IMR-90 (cell line): ENCODE results near the gene SAFB2. TPM values are rescaled to one million over a fixed set of nuclear protein-coding genes. Genes with fewer than 3 reads are reported as not detected.
A peak's percentile ranks its signal among the peaks of the same experiment; 100 is the strongest.

ENCODE experiments used
- ATAC-seq: fragments of 200-7000 bp; cut with Tn5 transposase; 2 replicates; pipeline ENCODE4 v1.9.1; 2020; ENCODE audit warnings: low read depth, mild to moderate bottlenecking, moderate library complexity
- BruUV-seq: library from RNA; stranded (reverse); fragments of 400-500 nt; replicated peaks from 2 replicates; lab custom pipeline; 2021; lab: Mats Ljungman, UMichigan
- CTCF ChIA-PET: fragments of 300-600 bp; formaldehyde crosslinking; extraction: SDS; loops from one replicate; lab custom pipeline; 2021; ENCODE audit warnings: antibody characterized with exemption; lab: Yijun Ruan, JAX
- POLR2A ChIA-PET: fragments of 300-600 bp; sonication (Branson Sonifier 250); formaldehyde crosslinking; loops from one replicate; lab custom pipeline; 2022; ENCODE audit warnings: antibody characterized with exemption; ENCODE audit not compliant: unreplicated experiment; lab: Charles Lee
- DNase-seq: peaks from one replicate; pipeline ENCODE4 v3.0.0; 2013
- H2AFZ ChIP-seq: replicated peaks from 2 replicates; pipeline ENCODE3; 2013; ENCODE audit warnings: low read length, mild to moderate bottlenecking; ENCODE audit not compliant: poor library complexity
- H2AK5ac ChIP-seq: 2 replicates; pipeline ENCODE4 v1.6.1; 2013; ENCODE audit warnings: low read depth, low read length, inconsistent platforms
- H2AK9ac ChIP-seq: replicated peaks from 2 replicates; pipeline ENCODE3; 2013; ENCODE audit warnings: mild to moderate bottlenecking, low read depth, low read length, moderate library complexity; ENCODE audit not compliant: poor library complexity
- H2BK120ac ChIP-seq: 2 replicates; pipeline ENCODE4 v1.6.1; 2013; ENCODE audit warnings: low read depth, low read length, inconsistent platforms
- H2BK15ac ChIP-seq: 3 replicates; pipeline ENCODE4 v1.6.1; 2013; ENCODE audit warnings: low read depth, low read length, inconsistent platforms
- H2BK20ac ChIP-seq: 2 replicates; pipeline ENCODE4 v1.6.1; 2013; ENCODE audit warnings: low read depth, mild to moderate bottlenecking, inconsistent platforms, low read length, moderate library complexity
- H2BK5ac ChIP-seq: 2 replicates; pipeline ENCODE4 v1.6.1; 2013; ENCODE audit warnings: mild to moderate bottlenecking, low read depth, low read length, inconsistent platforms; ENCODE audit not compliant: poor library complexity, severe bottlenecking
- H3K14ac ChIP-seq: replicated peaks from 2 replicates; pipeline ENCODE4 v1.6.1; 2013; ENCODE audit warnings: low read depth, low read length, inconsistent platforms
- H3K18ac ChIP-seq: 2 replicates; pipeline ENCODE4 v1.6.1; 2013; ENCODE audit warnings: low read depth, low read length, control low read depth
- H3K23ac ChIP-seq: 2 replicates; pipeline ENCODE4 v1.6.1; 2013; ENCODE audit warnings: low read depth, low read length, inconsistent platforms
- H3K27ac ChIP-seq: 2 replicates; pipeline ENCODE4 v1.5.1; 2013; ENCODE audit warnings: mild to moderate bottlenecking, control low read depth, low read length; ENCODE audit not compliant: insufficient read depth
- H3K27me3 ChIP-seq: 2 replicates; pipeline ENCODE4 v1.6.1; 2013; ENCODE audit warnings: low read length; ENCODE audit not compliant: control insufficient read depth, insufficient read depth
- H3K36me3 ChIP-seq: 2 replicates; pipeline ENCODE4 v1.6.1; 2013; ENCODE audit warnings: low read length, mixed read lengths; ENCODE audit not compliant: control insufficient read depth, insufficient read depth
- H3K4ac ChIP-seq: 2 replicates; pipeline ENCODE4 v1.6.1; 2013; ENCODE audit warnings: low read depth, low read length, inconsistent platforms
- H3K4me1 ChIP-seq: 2 replicates; pipeline ENCODE4 v1.6.1; 2013; ENCODE audit warnings: low read length, mixed read lengths; ENCODE audit not compliant: control insufficient read depth, insufficient read depth
- H3K4me2 ChIP-seq: 2 replicates; pipeline ENCODE4 v1.6.1; 2013; ENCODE audit warnings: low read depth, mild to moderate bottlenecking, control low read depth, low read length, moderate library complexity
- H3K4me3 ChIP-seq: 2 replicates; pipeline ENCODE4 v1.5.1; 2013; ENCODE audit warnings: low read depth, mild to moderate bottlenecking, control low read depth, low read length, moderate library complexity; ENCODE audit not compliant: insufficient read depth
- H3K56ac ChIP-seq: 2 replicates; pipeline ENCODE4 v1.6.1; 2013; ENCODE audit warnings: low read length, inconsistent platforms; ENCODE audit not compliant: insufficient read depth; ENCODE audit errors: extremely low read depth
- H3K79me1 ChIP-seq, 2 experiments: 2 replicates each; pipeline ENCODE4 v1.6.1; 2013; ENCODE audit warnings: low read length in 2 of 2, inconsistent platforms in 1 of 2, low read depth in 1 of 2
- H3K9ac ChIP-seq: 2 replicates; pipeline ENCODE4 v1.6.1; 2013; ENCODE audit warnings: low read depth, low read length, control low read depth
- H3K9me1 ChIP-seq: 2 replicates; pipeline ENCODE4 v1.6.1; 2013; ENCODE audit warnings: low read length, inconsistent platforms; ENCODE audit not compliant: insufficient read depth
- H3K9me3 ChIP-seq: 2 replicates; pipeline ENCODE4 v1.6.1; 2013; ENCODE audit warnings: low read length; ENCODE audit not compliant: control insufficient read depth, insufficient read depth
- H4K20me1 ChIP-seq: 2 replicates; pipeline ENCODE4 v1.6.1; 2013; ENCODE audit warnings: low read length, inconsistent platforms; ENCODE audit not compliant: insufficient read depth
- H4K5ac ChIP-seq: 2 replicates; pipeline ENCODE4 v1.6.1; 2013; ENCODE audit warnings: mild to moderate bottlenecking, low read depth, low read length, control low read depth
- H4K8ac ChIP-seq, 2 experiments: 2 replicates each; pipeline ENCODE4 v1.6.1; 2013; ENCODE audit warnings: low read depth in 2 of 2, low read length in 2 of 2, control low read depth in 1 of 2, inconsistent platforms in 1 of 2
- H4K91ac ChIP-seq: 2 replicates; pipeline ENCODE4 v1.6.1; 2013; ENCODE audit warnings: low read depth, low read length, inconsistent platforms; ENCODE audit not compliant: insufficient read depth
- BHLHE40 ChIP-seq: fragments of 150-350 bp; IDR thresholded peaks from 2 replicates; pipeline ENCODE4 v1.6.1; 2016; ENCODE audit warnings: mild to moderate bottlenecking, low read depth, low read length
- CEBPB ChIP-seq: IDR thresholded peaks from 2 replicates; pipeline ENCODE4 v1.6.1; 2012; ENCODE audit warnings: low read depth, low read length, improper control_type of control experiment
- CHD1 ChIP-seq: IDR thresholded peaks from 2 replicates; pipeline ENCODE4 v1.6.1; 2012; ENCODE audit warnings: low read depth, low read length, improper control_type of control experiment
- FOS ChIP-seq: fragments of 150-350 bp; IDR thresholded peaks from 2 replicates; pipeline ENCODE4 v1.6.1; 2016; ENCODE audit warnings: low read depth, low read length
- MAFK ChIP-seq: IDR thresholded peaks from 2 replicates; pipeline ENCODE4 v1.6.1; 2012; ENCODE audit warnings: low read depth, low read length, improper control_type of control experiment
- MAZ ChIP-seq: IDR thresholded peaks from 2 replicates; pipeline ENCODE4 v1.6.1; 2012; ENCODE audit warnings: low read depth, mild to moderate bottlenecking, low read length, improper control_type of control experiment, moderate library complexity, borderline replicate concordance
- MXI1 ChIP-seq: IDR thresholded peaks from 2 replicates; pipeline ENCODE4 v1.6.1; 2012; ENCODE audit warnings: low read depth, mild to moderate bottlenecking, low read length, moderate library complexity, borderline replicate concordance
- NFE2L2 ChIP-seq: fragments of 150-350 bp; IDR thresholded peaks from 2 replicates; pipeline ENCODE4 v1.6.1; 2016; ENCODE audit warnings: low read depth, mild to moderate bottlenecking, low read length
- POLR2A ChIP-seq: IDR thresholded peaks from 2 replicates; pipeline ENCODE4 v1.6.1; 2012; ENCODE audit warnings: mild to moderate bottlenecking, low read depth, low read length
- RAD21 ChIP-seq: IDR thresholded peaks from 2 replicates; pipeline ENCODE4 v1.6.1; 2012; ENCODE audit warnings: low read length, improper control_type of control experiment
- RCOR1 ChIP-seq: IDR thresholded peaks from 2 replicates; pipeline ENCODE4 v1.6.1; 2012; ENCODE audit warnings: mild to moderate bottlenecking, low read length, improper control_type of control experiment; ENCODE audit not compliant: insufficient replicate concordance
- RFX5 ChIP-seq: IDR thresholded peaks from 2 replicates; pipeline ENCODE4 v1.8.0; 2012; ENCODE audit warnings: low read depth, mild to moderate bottlenecking, low read length, moderate library complexity
- SMC3 ChIP-seq: fragments of 150-350 bp; IDR thresholded peaks from 2 replicates; pipeline ENCODE4 v1.6.1; 2016; ENCODE audit warnings: low read depth, mild to moderate bottlenecking, antibody characterized with exemption, low read length, moderate library complexity
- WGBS, 2 experiments: methylation state at CpG; one replicate each; pipeline versions ENCODE4 v1.1.5 to v1.1.7; 2013; ENCODE audit warnings: missing lambda C conversion rate in 2 of 2; ENCODE audit not compliant: insufficient read length in 1 of 2; ENCODE audit errors: extremely low coverage in 2 of 2; 5-methylcytosine and 5-hydroxymethylcytosine counted together
- dilution Hi-C: fragments of 300-500 bp; cut with HindIII; formaldehyde crosslinking; loops from one replicate; pipeline ENCODE4 v1.14.3; 2018; ENCODE audit warnings: low sequenced_read_pairs; ENCODE audit not compliant: unreplicated experiment
- in situ Hi-C: fragments of 300-500 bp; cut with MboI; formaldehyde crosslinking; loops from 3 replicates; pipeline ENCODE4 v1.14.3; 2019; ENCODE audit warnings: low sequenced_read_pairs, inconsistent platforms, mixed read lengths
- intact Hi-C: fragments of 100-400 bp; cut with micrococcal nuclease; formaldehyde crosslinking; loops from 2 replicates; pipeline ENCODE4 v1.10.0; 2022
- polyA plus RNA-seq, 3 experiments: library from polyadenylated mRNA; depleted of rRNA; stranded (reverse); fragments of >200 nt; gene quantifications; 2 replicates each; pipeline ENCODE4 v1.2.3, GENCODE V29; 2012; ENCODE audit warnings: low replicate concordance in 1 of 3
- total RNA-seq: library from RNA; depleted of rRNA; stranded (reverse); fragments of >200 nt; gene quantifications from 2 replicates; pipeline ENCODE4 v1.2.3, GENCODE V29; 2012
- TF ChIP-seq, protein P1 (sequence below): conservative IDR thresholded peaks from 2 replicates; pipeline ENCODE4 v1.5.1; 2012; ENCODE audit warnings: mild to moderate bottlenecking, low read depth, low read length, improper control_type of control experiment
- TF ChIP-seq, protein P2 (sequence below): fragments of 150-350 bp; IDR thresholded peaks from 2 replicates; pipeline ENCODE4 v1.6.1; 2017; ENCODE audit warnings: mild to moderate bottlenecking, antibody characterized with exemption, low read length, low read depth
- TF ChIP-seq, protein P3 (sequence below): fragments of 150-350 bp; IDR thresholded peaks from 2 replicates; pipeline ENCODE4 v1.6.1; 2016; ENCODE audit warnings: low read depth, mild to moderate bottlenecking, low read length, moderate library complexity, borderline replicate concordance

SAFB2 gene
- total and polyA plus RNA-seq, 2 of the 4 experiments (the other 2 are of a cell fraction) = 11.8 to 26.2 TPM

GRCh38 chr19:5625641-5626040, 3.1 kb upstream of the SAFB2 start:
- no peak overlapping the region for H3K9ac ChIP-seq
- peak overlapping the region; percentile 50; the same call in 1 of the 2 replicates for H3K4me2 ChIP-seq
- dilution Hi-C loops = no loop called here
- CTCF ChIA-PET = interaction anchor here (1.1 kb wide), 1 partner anchor 64 kb away, joined by 3 read pairs; no protein-coding TSS in a partner anchor
- H4K91ac ChIP-seq = no peak overlapping the region
- H3K18ac ChIP-seq = no peak overlapping the region
- H3K23ac ChIP-seq = peak overlapping the region; percentile 13
- no peaks in the 10 kb centered on the region for H3K27me3 ChIP-seq
- no peak overlapping the region for H4K5ac ChIP-seq
- H3K36me3 ChIP-seq = peaks cover 45% of the 10 kb centered on the region
- no peak overlapping the region for H2AFZ ChIP-seq
- TF ChIP-seq RCOR1 (no peak), POLR2A (no peak), FOS (no peak), SMC3 (no peak), RAD21 (no peak), BHLHE40 (no peak), RFX5 (no peak), CHD1 (no peak), NFE2L2 (no peak), MXI1 (no peak), MAZ (no peak), CEBPB (no peak), MAFK (no peak)
- TF ChIP-seq, protein P1, sequence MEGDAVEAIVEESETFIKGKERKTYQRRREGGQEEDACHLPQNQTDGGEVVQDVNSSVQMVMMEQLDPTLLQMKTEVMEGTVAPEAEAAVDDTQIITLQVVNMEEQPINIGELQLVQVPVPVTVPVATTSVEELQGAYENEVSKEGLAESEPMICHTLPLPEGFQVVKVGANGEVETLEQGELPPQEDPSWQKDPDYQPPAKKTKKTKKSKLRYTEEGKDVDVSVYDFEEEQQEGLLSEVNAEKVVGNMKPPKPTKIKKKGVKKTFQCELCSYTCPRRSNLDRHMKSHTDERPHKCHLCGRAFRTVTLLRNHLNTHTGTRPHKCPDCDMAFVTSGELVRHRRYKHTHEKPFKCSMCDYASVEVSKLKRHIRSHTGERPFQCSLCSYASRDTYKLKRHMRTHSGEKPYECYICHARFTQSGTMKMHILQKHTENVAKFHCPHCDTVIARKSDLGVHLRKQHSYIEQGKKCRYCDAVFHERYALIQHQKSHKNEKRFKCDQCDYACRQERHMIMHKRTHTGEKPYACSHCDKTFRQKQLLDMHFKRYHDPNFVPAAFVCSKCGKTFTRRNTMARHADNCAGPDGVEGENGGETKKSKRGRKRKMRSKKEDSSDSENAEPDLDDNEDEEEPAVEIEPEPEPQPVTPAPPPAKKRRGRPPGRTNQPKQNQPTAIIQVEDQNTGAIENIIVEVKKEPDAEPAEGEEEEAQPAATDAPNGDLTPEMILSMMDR = no peak
- TF ChIP-seq, protein P2, sequence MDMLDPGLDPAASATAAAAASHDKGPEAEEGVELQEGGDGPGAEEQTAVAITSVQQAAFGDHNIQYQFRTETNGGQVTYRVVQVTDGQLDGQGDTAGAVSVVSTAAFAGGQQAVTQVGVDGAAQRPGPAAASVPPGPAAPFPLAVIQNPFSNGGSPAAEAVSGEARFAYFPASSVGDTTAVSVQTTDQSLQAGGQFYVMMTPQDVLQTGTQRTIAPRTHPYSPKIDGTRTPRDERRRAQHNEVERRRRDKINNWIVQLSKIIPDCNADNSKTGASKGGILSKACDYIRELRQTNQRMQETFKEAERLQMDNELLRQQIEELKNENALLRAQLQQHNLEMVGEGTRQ = no peak
- TF ChIP-seq, protein P3, sequence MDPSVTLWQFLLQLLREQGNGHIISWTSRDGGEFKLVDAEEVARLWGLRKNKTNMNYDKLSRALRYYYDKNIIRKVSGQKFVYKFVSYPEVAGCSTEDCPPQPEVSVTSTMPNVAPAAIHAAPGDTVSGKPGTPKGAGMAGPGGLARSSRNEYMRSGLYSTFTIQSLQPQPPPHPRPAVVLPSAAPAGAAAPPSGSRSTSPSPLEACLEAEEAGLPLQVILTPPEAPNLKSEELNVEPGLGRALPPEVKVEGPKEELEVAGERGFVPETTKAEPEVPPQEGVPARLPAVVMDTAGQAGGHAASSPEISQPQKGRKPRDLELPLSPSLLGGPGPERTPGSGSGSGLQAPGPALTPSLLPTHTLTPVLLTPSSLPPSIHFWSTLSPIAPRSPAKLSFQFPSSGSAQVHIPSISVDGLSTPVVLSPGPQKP = no peak
- H3K4me1 ChIP-seq = peaks cover 19% of the 10 kb centered on the region
- H2BK120ac ChIP-seq = no peak overlapping the region
- ATAC-seq (no peak), DNase-seq (no peak)
- H3K79me1 ChIP-seq = peaks cover 6 to 73% of the 10 kb centered on the region in 2 experiments
- no peak overlapping the region for H3K27ac ChIP-seq
- H3K9me3 ChIP-seq = no peaks in the 10 kb centered on the region
- in situ Hi-C loops = no loop called here
- POLR2A ChIA-PET = no interaction called here
- no peak overlapping the region for H2BK5ac ChIP-seq
- no peak overlapping the region for H3K4ac ChIP-seq
- H2BK15ac ChIP-seq = no peak overlapping the region
- no peak overlapping the region for H2BK20ac ChIP-seq
- peaks cover 89% of the 10 kb centered on the region for H4K20me1 ChIP-seq
- intact Hi-C loops = no loop called here
- WGBS, 2 experiments = 83% methylated on average over 4 of the region's 12 CpGs; no CpG with 5 or more reads in 1 of the 2 experiments
- H4K8ac ChIP-seq = no peak overlapping the region
- H3K4me3 ChIP-seq = no peak overlapping the region
- H2AK5ac ChIP-seq = peak overlapping the region; percentile 4; the same call in 1 of the 2 replicates
- no peak overlapping the region for H2AK9ac ChIP-seq
- peaks cover 19% of the 10 kb centered on the region for H3K9me1 ChIP-seq
- BruUV-seq = no TSS peak
- peak overlapping the region; percentile 10; the same call in 1 of the 2 replicates for H3K14ac ChIP-seq
- H3K56ac ChIP-seq = no peak overlapping the region
